Measurements from ENCODE around the gene CYREN. TPM values are rescaled to one million over a fixed set of nuclear protein-coding genes. Genes with fewer than 3 reads are reported as not detected.

Gene CYREN
- total and polyA plus RNA-seq, 9 of the 15 experiments (the other 6 are each of a cell fraction or from before 2014, with no cell fraction given) = 13.9 to 108 (median 88.8) TPM

- TF ChIP-seq CCNT2 (IDR thresholded peaks at IDR 0.05; ENCODE audit: borderline replicate concordance, extremely low read depth, insufficient read length, low read depth, low read length) (peak; percentile 88), CCAR2 (IDR thresholded peaks at IDR 0.05; ENCODE audit: low read depth, low read length) (no peak), CBX1 (IDR thresholded peaks at IDR 0.05; ENCODE audit: low read depth) (no peak), PRPF4 (IDR thresholded peaks at IDR 0.05; ENCODE audit: insufficient read depth, low read depth, low read length, poor library complexity, severe bottlenecking) (peak; percentile 92), CREB5 (CRISPR knock-in tag; IDR thresholded peaks at IDR 0.05) (no peak), BHLHE40 (IDR thresholded peaks at IDR 0.05; ENCODE audit: low read length) (peak; percentile 49), ZNF124 (CRISPR knock-in tag; IDR thresholded peaks at IDR 0.05) (no peak), ARID1B (IDR thresholded peaks at IDR 0.05) (peak; percentile 32; the same call in 1 of the 2 replicates), THAP7 (CRISPR knock-in tag; IDR thresholded peaks at IDR 0.05) (peak; percentile 83; the same call in 1 of the 2 replicates), KDM4B (IDR thresholded peaks at IDR 0.05; ENCODE audit: borderline replicate concordance in 2 of 2, low read depth in 1 of 2) (peak in 1 of 2 experiments; percentile 98; a peak in 2 of 4 replicates), ZNF589 (CRISPR knock-in tag; IDR thresholded peaks at IDR 0.05; ENCODE audit: low read depth) (peak; percentile 82; the same call in 1 of the 2 replicates), ZNF239 (CRISPR knock-in tag; IDR thresholded peaks at IDR 0.05) (peak; percentile 43; the same call in 1 of the 2 replicates), ETS1 (conservative IDR thresholded peaks at IDR 0.05; ENCODE audit: control insufficient read depth, low read depth, low read length) (peak; percentile 94), RCOR1 (IDR thresholded peaks at IDR 0.05; ENCODE audit: borderline replicate concordance in 1 of 2, low read depth in 2 of 2, low read length in 2 of 2) (peak; percentile 39 to 85; a peak in 3 of 4 replicates), MCM5 (IDR thresholded peaks at IDR 0.05; ENCODE audit: low read depth) (no peak)
- TF ChIP-seq, protein P1, sequence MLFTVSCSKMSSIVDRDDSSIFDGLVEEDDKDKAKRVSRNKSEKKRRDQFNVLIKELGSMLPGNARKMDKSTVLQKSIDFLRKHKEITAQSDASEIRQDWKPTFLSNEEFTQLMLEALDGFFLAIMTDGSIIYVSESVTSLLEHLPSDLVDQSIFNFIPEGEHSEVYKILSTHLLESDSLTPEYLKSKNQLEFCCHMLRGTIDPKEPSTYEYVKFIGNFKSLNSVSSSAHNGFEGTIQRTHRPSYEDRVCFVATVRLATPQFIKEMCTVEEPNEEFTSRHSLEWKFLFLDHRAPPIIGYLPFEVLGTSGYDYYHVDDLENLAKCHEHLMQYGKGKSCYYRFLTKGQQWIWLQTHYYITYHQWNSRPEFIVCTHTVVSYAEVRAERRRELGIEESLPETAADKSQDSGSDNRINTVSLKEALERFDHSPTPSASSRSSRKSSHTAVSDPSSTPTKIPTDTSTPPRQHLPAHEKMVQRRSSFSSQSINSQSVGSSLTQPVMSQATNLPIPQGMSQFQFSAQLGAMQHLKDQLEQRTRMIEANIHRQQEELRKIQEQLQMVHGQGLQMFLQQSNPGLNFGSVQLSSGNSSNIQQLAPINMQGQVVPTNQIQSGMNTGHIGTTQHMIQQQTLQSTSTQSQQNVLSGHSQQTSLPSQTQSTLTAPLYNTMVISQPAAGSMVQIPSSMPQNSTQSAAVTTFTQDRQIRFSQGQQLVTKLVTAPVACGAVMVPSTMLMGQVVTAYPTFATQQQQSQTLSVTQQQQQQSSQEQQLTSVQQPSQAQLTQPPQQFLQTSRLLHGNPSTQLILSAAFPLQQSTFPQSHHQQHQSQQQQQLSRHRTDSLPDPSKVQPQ (CRISPR knock-in tag; IDR thresholded peaks at IDR 0.05; ENCODE audit: borderline replicate concordance) = no peak
These were observed at the start of gene CYREN (continued) for GRCh38 chr7:135170274-135170997.
